ENCODE results near the gene CD72. TPM values are rescaled to one million over a fixed set of nuclear protein-coding genes. Genes with fewer than 3 reads are reported as not detected.
A peak's percentile ranks its signal among the peaks of the same experiment; 100 is the strongest.
"Not testable (repeated sequence)": the region's sequence is repeated elsewhere in the genome, so short reads cannot be mapped to it uniquely, and the experiment has no call there.

CD72 gene
- total and polyA plus RNA-seq, 7 donors = 0.46 to 1.2 (median 0.66) TPM

- H3K36me3 ChIP-seq (ENCODE audit: insufficient read depth in 1 of 2, low read depth in 1 of 2) = peaks cover 8 to 24% of the 10 kb centered on the region in 2 donors
- DNase-seq (no peak), ATAC-seq (no peak)
- no peaks in the 10 kb centered on the region for H3K9me3 ChIP-seq
- intact Hi-C loops (cut with DNase I) = no loop called here
- 82 to 88% (median 85%) methylated on average over 2 of the region's 2 CpGs for WGBS, 3 donors
- TF ChIP-seq CTCF (IDR thresholded peaks at IDR 0.05) = no peak
- H3K27me3 ChIP-seq (ENCODE audit: insufficient read depth in 3 of 3, low read length in 2 of 3) = peaks cover 0 to 2% (median 0%) of the 10 kb centered on the region in 3 donors
- H3K4me1 ChIP-seq = peaks cover 16% of the 10 kb centered on the region
- no peak overlapping the region for H3K27ac ChIP-seq
- no peak overlapping the region for H3K4me3 ChIP-seq
These were observed 5.4 kb downstream of the CD72 start for GRCh38 chr9:35612843-35613242.

- H3K27ac ChIP-seq; H3K4me3 ChIP-seq; ATAC-seq; DNase-seq; intact Hi-C loops (cut with DNase I); H3K9me3 ChIP-seq; H3K27me3 ChIP-seq (ENCODE audit: insufficient read depth in 3 of 3, low read length in 2 of 3): not testable (repeated sequence)
- H3K36me3 ChIP-seq (ENCODE audit: insufficient read depth in 1 of 2, low read depth in 1 of 2) = peaks cover 9 to 32% of the 10 kb centered on the region in 2 donors
- peaks cover 16% of the 10 kb centered on the region for H3K4me1 ChIP-seq
- WGBS, 3 donors = 92 to 99% (median 95%) methylated on average over 4 of the region's 4 CpGs
These were observed 6.1 kb downstream of the CD72 start for GRCh38 chr9:35612066-35612465.

- peak; percentile 51 to 64 for DNase-seq
- peak; percentile 26 to 70 (median 42) for ATAC-seq
- no peaks in the 10 kb centered on the region for H3K9me3 ChIP-seq
- WGBS, 3 donors = 21 to 30% (median 22%) methylated on average over 8 of the region's 8 CpGs
- H3K4me1 ChIP-seq = peaks cover 21% of the 10 kb centered on the region
- peaks cover 9 to 38% of the 10 kb centered on the region in 2 donors for H3K36me3 ChIP-seq (ENCODE audit: insufficient read depth in 1 of 2, low read depth in 1 of 2)
- no peaks in the 10 kb centered on the region for H3K27me3 ChIP-seq (ENCODE audit: insufficient read depth in 3 of 3, low read length in 2 of 3)
- intact Hi-C loops (cut with DNase I) = no loop called here
- no peak overlapping the region for H3K27ac ChIP-seq
- H3K4me3 ChIP-seq = no peak overlapping the region
- peak; percentile 58 for TF ChIP-seq CTCF (IDR thresholded peaks at IDR 0.05)
These were observed 6.9 kb downstream of the CD72 start for GRCh38 chr9:35611230-35611797.

- peaks cover 25% of the 10 kb centered on the region for H3K4me1 ChIP-seq
- peak overlapping the region; percentile 11 for H3K4me3 ChIP-seq
- TF ChIP-seq CTCF (IDR thresholded peaks at IDR 0.05) = no peak
- no peak for ATAC-seq
- intact Hi-C loops (cut with DNase I) = loop anchor here in 1 of 2 donors (2.0 to 10.0 kb wide), 4 partner anchors 38 to 95 kb away; no protein-coding TSS in a partner anchor
- 42 to 45% (median 43%) methylated on average over 13 of the region's 13 CpGs for WGBS, 3 donors
- no peaks in the 10 kb centered on the region for H3K9me3 ChIP-seq
- no peaks in the 10 kb centered on the region for H3K27me3 ChIP-seq (ENCODE audit: insufficient read depth in 3 of 3, low read length in 2 of 3)
- H3K36me3 ChIP-seq (ENCODE audit: insufficient read depth in 1 of 2, low read depth in 1 of 2) = peaks cover 9 to 38% of the 10 kb centered on the region in 2 donors
- H3K27ac ChIP-seq = peak overlapping the region; percentile 82
- DNase-seq = no peak
These were observed 8.4 kb downstream of the CD72 start for GRCh38 chr9:35609820-35610163.

- peak overlapping the region; percentile 22 for H3K4me3 ChIP-seq
- ATAC-seq (peak; percentile 67 to 81 (median 68)), DNase-seq (peak; percentile 70 to 87)
- H3K4me1 ChIP-seq = peaks cover 25% of the 10 kb centered on the region
- peak overlapping the region; percentile 82 for H3K27ac ChIP-seq
- no peaks in the 10 kb centered on the region for H3K27me3 ChIP-seq (ENCODE audit: insufficient read depth in 3 of 3, low read length in 2 of 3)
- H3K36me3 ChIP-seq (ENCODE audit: insufficient read depth in 1 of 2, low read depth in 1 of 2) = peaks cover 9 to 38% of the 10 kb centered on the region in 2 donors
- intact Hi-C loops (cut with DNase I) = loop anchor here in 1 of 2 donors (2.0 to 10.0 kb wide), 4 partner anchors 38 to 94 kb away; no protein-coding TSS in a partner anchor
- WGBS, 3 donors = 42 to 52% (median 49%) methylated on average over 27 to 31 of the region's 31 CpGs
- TF ChIP-seq CTCF (IDR thresholded peaks at IDR 0.05) = no peak
- no peaks in the 10 kb centered on the region for H3K9me3 ChIP-seq
These were observed 9.0 kb downstream of the CD72 start for GRCh38 chr9:35609001-35609819.
